NCI-H1417 (cell line): Measurements from ENCODE around the gene DLK1.

Source experiments
- DNase-seq, 3 experiments: peaks; one replicate each; lab custom pipeline; 2025; lab: John Stamatoyannopoulos, UW

The DLK1 gene

GRCh38 chr14:100777818-100778525, 51.3 kb downstream of the DLK1 start:
- peak in 1 of 3 experiments; percentile 33 for DNase-seq

- no peak for DNase-seq
Observed at GRCh38 chr14:100778526-100778882, 51.8 kb downstream of the DLK1 start.

GRCh38 chr14:100778951-100779690, 52.4 kb downstream of the DLK1 start:
- no peak for DNase-seq

- no peak for DNase-seq
Observed at GRCh38 chr14:100779691-100780080, 53.0 kb downstream of the DLK1 start.

- no peak for DNase-seq
Observed at GRCh38 chr14:100780246-100780645, 53.6 kb downstream of the DLK1 start.

- DNase-seq = no peak
Observed at GRCh38 chr14:100780646-100781355, 54.1 kb downstream of the DLK1 start.

- DNase-seq = no peak
Observed at GRCh38 chr14:100781952-100782351, 55.3 kb downstream of the DLK1 start.

- DNase-seq = peak; percentile 57 to 84 (median 77)
Observed at GRCh38 chr14:100782516-100783320, 56.0 kb downstream of the DLK1 start.

GRCh38 chr14:100783630-100784370, 57.1 kb downstream of the DLK1 start:
- DNase-seq = peak; percentile 77 to 98 (median 91)

- peak; percentile 71 to 86 (median 85) for DNase-seq
Observed at GRCh38 chr14:100784523-100785337, 58.0 kb downstream of the DLK1 start.

GRCh38 chr14:100785338-100785615, 58.6 kb downstream of the DLK1 start:
- DNase-seq = no peak

GRCh38 chr14:100785626-100786025, 58.9 kb downstream of the DLK1 start:
- no peak for DNase-seq

GRCh38 chr14:100786131-100786530, 59.4 kb downstream of the DLK1 start:
- no peak for DNase-seq

- DNase-seq = no peak
Observed at GRCh38 chr14:100786576-100787219, 60.0 kb downstream of the DLK1 start.

- no peak for DNase-seq
Observed at GRCh38 chr14:100787659-100788058, 61.0 kb downstream of the DLK1 start.
